ENCODE measurements around the gene MDH1. TPM values are rescaled to one million over a fixed set of nuclear protein-coding genes. Genes with fewer than 3 reads are reported as not detected.
"Not testable (repeated sequence)": the region's sequence is repeated elsewhere in the genome, so short reads cannot be mapped to it uniquely, and the experiment has no call there.

The MDH1 gene
- total RNA-seq, 6 donors from 2014 or later = 56.6 to 121 (median 104) TPM

DNA sequence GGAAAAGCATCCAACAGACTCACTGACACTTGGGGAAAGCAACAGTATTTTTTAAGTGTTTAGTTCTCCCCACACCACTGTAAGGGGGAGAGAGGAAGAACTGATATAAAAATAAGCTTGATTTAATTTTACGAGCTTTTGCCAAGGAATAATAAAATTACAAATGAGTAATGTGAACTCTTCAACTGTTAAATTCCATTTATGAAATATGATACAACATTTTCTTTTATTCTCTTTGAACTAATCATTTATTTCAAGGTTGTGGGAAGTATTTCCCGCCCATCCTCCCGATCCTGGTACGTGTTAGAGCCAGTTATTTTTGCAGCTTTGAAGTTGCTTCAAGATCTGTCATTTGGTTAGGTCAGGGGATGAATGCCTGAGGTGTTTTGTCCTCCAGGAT lies 35.7 kb upstream of the MDH1 start:
- Histone ChIP-seq H3K27me3 (no peaks in the 10 kb centered on the region), H3K36me3 (no peaks in the 10 kb centered on the region), H3K9me3 (peaks cover 0 to 5% (median 0%) of the 10 kb centered on the region in 4 donors), H3K4me1 (no peaks in the 10 kb centered on the region), H3K4me3 (no peak overlapping the region), H3K27ac (no peak overlapping the region)
- no peak for DNase-seq
- WGBS, 2 donors = 76 to 81% methylated on average over 4 of the region's 4 CpGs
- ATAC-seq (ENCODE audit: low FRiP score in 2 of 2) = no peak
- TF ChIP-seq POLR2A (IDR thresholded peaks at IDR 0.05) = no peak
- TF ChIP-seq, protein P1, sequence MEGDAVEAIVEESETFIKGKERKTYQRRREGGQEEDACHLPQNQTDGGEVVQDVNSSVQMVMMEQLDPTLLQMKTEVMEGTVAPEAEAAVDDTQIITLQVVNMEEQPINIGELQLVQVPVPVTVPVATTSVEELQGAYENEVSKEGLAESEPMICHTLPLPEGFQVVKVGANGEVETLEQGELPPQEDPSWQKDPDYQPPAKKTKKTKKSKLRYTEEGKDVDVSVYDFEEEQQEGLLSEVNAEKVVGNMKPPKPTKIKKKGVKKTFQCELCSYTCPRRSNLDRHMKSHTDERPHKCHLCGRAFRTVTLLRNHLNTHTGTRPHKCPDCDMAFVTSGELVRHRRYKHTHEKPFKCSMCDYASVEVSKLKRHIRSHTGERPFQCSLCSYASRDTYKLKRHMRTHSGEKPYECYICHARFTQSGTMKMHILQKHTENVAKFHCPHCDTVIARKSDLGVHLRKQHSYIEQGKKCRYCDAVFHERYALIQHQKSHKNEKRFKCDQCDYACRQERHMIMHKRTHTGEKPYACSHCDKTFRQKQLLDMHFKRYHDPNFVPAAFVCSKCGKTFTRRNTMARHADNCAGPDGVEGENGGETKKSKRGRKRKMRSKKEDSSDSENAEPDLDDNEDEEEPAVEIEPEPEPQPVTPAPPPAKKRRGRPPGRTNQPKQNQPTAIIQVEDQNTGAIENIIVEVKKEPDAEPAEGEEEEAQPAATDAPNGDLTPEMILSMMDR (IDR thresholded peaks at IDR 0.05) = no peak
- no peak for TF ChIP-seq POLR2AphosphoS5 (IDR thresholded peaks at IDR 0.05)
- no peak for TF ChIP-seq EP300 (IDR thresholded peaks at IDR 0.05)

DNA sequence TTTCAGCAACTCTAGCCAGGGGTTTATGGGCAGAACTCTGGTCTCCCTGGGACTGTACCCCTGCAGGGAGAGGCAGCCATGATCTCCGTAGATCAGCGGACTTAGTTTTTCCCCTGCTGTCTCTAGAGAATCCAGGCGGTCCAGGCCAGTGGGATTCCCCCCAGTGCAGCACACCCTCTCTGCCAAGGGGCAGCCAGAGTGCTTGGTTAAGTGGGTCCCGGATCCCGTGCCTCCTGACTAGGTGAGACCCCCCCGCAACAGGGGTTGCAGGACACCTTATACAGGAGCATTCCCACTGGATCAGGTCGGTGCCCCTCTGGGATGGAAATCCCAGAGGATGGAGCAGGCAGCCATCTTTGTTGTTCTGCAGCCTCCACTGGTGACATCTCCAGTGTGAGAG lies 33.5 kb upstream of the MDH1 start:
- TF ChIP-seq EP300 (IDR thresholded peaks at IDR 0.05) (no peak), POLR2AphosphoS5 (IDR thresholded peaks at IDR 0.05) (no peak), POLR2A (IDR thresholded peaks at IDR 0.05) (no peak)
- TF ChIP-seq, protein P1 (IDR thresholded peaks at IDR 0.05) = no peak
- Histone ChIP-seq H3K27ac (no peak overlapping the region), H3K36me3 (no peaks in the 10 kb centered on the region), H3K4me3 (no peak overlapping the region), H3K9me3 (peaks cover 0 to 10% (median 7%) of the 10 kb centered on the region in 4 donors), H3K4me1 (no peaks in the 10 kb centered on the region), H3K27me3 (no peaks in the 10 kb centered on the region)
- ATAC-seq (ENCODE audit: low FRiP score in 2 of 2) (no peak), DNase-seq (no peak)
- 96 to 100% methylated on average over 3 to 6 of the region's 7 CpGs for WGBS, 2 donors

DNA sequence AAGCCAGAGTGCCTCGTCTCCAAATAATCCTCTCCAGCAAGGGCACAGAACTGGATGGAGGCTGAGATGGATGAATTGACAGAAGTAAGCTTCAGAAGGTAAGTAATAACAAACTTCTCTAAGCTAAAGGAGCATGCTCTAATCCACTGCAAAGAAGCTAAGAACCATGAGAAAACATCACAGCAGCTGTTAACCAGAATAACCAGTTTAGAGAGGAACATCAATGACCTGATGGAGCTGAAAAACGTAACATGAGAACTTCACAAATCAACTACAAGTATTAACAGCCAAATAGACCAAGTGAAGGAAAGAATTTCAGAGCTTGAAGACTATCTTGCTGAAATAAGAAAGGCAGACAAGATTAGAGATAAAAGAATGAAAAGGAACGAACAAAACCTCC lies 32.8 kb upstream of the MDH1 start:
- WGBS, 2 donors = 88 to 90% methylated on average over 3 of the region's 3 CpGs
- ATAC-seq (ENCODE audit: low FRiP score in 2 of 2) (no peak), DNase-seq (no peak)
- Histone ChIP-seq H3K9me3 (peaks cover 0 to 11% (median 7%) of the 10 kb centered on the region in 4 donors), H3K4me3 (no peak overlapping the region), H3K27me3 (no peaks in the 10 kb centered on the region), H3K27ac (no peak overlapping the region), H3K36me3 (no peaks in the 10 kb centered on the region), H3K4me1 (no peaks in the 10 kb centered on the region)
- TF ChIP-seq POLR2A (IDR thresholded peaks at IDR 0.05) = no peak
- TF ChIP-seq EP300 (IDR thresholded peaks at IDR 0.05) = no peak
- TF ChIP-seq, protein P1 (IDR thresholded peaks at IDR 0.05) = no peak
- no peak for TF ChIP-seq POLR2AphosphoS5 (IDR thresholded peaks at IDR 0.05)

DNA sequence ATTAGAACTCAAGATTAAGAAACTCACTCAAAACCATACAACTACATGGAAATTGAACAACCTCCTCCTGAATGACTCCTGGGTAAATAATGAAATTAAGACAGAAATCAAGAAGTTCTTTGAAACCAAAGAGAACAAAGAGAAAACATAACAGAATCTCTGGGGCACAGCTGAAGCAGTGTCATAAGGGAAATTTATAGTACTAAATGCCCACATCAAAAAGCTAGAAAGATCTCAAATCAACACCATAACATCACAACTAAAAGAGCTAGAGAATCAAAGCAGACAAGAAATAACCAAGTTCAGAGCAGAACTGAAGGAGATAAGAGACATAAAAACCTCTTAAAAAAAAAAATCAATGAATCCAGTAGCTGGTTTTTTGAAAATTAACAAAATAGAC lies 30.9 kb upstream of the MDH1 start:
- not testable (repeated sequence) for H3K27me3 ChIP-seq; H3K4me1 ChIP-seq; H3K4me3 ChIP-seq; H3K27ac ChIP-seq; ATAC-seq (ENCODE audit: low FRiP score in 2 of 2); H3K36me3 ChIP-seq; DNase-seq
- H3K9me3 ChIP-seq = peaks cover 0 to 15% (median 7%) of the 10 kb centered on the region in 4 donors

DNA sequence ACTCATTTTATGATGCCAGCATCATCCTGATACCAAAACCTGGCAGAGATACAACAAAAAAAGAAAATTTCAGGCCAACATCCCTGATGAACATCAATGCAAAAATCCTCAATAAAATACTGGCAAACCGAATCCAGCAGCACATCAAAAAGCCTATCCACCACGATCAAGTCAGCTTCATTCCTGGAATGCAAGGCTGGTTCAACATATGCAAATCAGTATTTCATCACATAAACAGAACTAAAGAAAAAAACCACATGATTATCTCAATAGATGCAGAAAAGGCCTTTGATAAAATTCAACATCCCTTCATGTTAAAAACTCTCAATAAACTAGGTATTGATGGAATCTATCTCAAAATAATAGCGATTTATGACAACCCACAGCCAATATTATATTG lies 29.8 kb upstream of the MDH1 start:
- WGBS, 2 donors = 62 to 94% methylated on average over 3 of the region's 3 CpGs
- peaks cover 0 to 15% (median 7%) of the 10 kb centered on the region in 4 donors for H3K9me3 ChIP-seq

DNA sequence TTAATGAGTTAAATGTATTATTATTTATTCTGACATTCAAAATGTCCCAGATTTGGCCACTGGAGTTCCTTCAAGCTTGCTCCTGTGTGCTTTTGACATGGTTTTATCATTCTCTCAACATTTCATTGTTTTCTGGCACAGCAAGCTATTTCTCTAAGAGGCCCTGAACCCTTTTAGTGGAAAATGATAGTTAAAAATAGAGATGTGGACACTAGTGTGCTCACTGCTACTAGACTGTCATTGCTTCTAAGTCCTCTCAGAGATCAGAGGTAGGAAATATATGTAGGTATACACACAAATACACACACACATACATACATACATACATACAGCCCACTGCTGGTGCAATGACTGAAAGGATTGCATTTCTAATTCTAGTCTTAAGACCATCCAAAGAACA lies 26.0 kb upstream of the MDH1 start:
- DNase-seq (no peak), ATAC-seq (ENCODE audit: low FRiP score in 2 of 2) (no peak)
- no peak overlapping the region for H3K4me3 ChIP-seq
- TF ChIP-seq POLR2A (IDR thresholded peaks at IDR 0.05) (no peak), POLR2AphosphoS5 (IDR thresholded peaks at IDR 0.05) (no peak), EP300 (IDR thresholded peaks at IDR 0.05) (no peak)
- TF ChIP-seq, protein P1 (IDR thresholded peaks at IDR 0.05) = no peak
- H3K4me1 ChIP-seq = no peaks in the 10 kb centered on the region
- no peaks in the 10 kb centered on the region for H3K27me3 ChIP-seq
- no peak overlapping the region for H3K27ac ChIP-seq
- no peaks in the 10 kb centered on the region for H3K36me3 ChIP-seq
- H3K9me3 ChIP-seq = peaks cover 0 to 15% (median 5%) of the 10 kb centered on the region in 4 donors

More for the DNA sequence above, 29.8 kb upstream of the MDH1 start:
- ATAC-seq (ENCODE audit: low FRiP score in 2 of 2); H3K27me3 ChIP-seq; DNase-seq; H3K27ac ChIP-seq; H3K4me1 ChIP-seq; H3K4me3 ChIP-seq; H3K36me3 ChIP-seq: not testable (repeated sequence)
